Epithelial cell of proximal tubule (primary cell): Measurements from ENCODE around the gene INSYN2B. TPM values are rescaled to one million over a fixed set of nuclear protein-coding genes. Genes with fewer than 3 reads are reported as not detected.

Experiments used
- DNase-seq: peaks from one replicate; pipeline ENCODE4 v3.0.0-alpha.2; 2011; ENCODE audit warnings: low read depth
- H3K4me3 ChIP-seq: 2 replicates; pipeline ENCODE4 v1.5.1; 2011; ENCODE audit warnings: low read depth, mild to moderate bottlenecking, low read length
- CTCF ChIP-seq: conservative IDR thresholded peaks from 2 replicates; pipeline ENCODE4 v1.5.1; 2012; ENCODE audit warnings: low read depth, mild to moderate bottlenecking, low read length
- total RNA-seq: library from RNA; depleted of rRNA; stranded (reverse); fragments of >200 nt; gene quantifications from 2 replicates; pipeline ENCODE4 v1.2.3, GENCODE V29; 2015

The INSYN2B gene
- total RNA-seq, 1 donor from 2014 or later, result 2.0 TPM

- no peak for TF ChIP-seq CTCF
- DNase-seq, result no peak
- no peak overlapping the region for H3K4me3 ChIP-seq
These were observed 111.2 kb downstream of the INSYN2B start for GRCh38 chr5:169869066-169869465.

- H3K4me3 ChIP-seq, result no peak overlapping the region
- no peak for DNase-seq
- no peak for TF ChIP-seq CTCF
These were observed 112.9 kb downstream of the INSYN2B start for GRCh38 chr5:169867347-169867746.

GRCh38 chr5:169864483-169864882 lies 115.8 kb downstream of the INSYN2B start:
- no peak for TF ChIP-seq CTCF
- no peak for DNase-seq
- H3K4me3 ChIP-seq, result no peak overlapping the region

- no peak for DNase-seq
- H3K4me3 ChIP-seq, result no peak overlapping the region
- no peak for TF ChIP-seq CTCF
These were observed 117.9 kb downstream of the INSYN2B start for GRCh38 chr5:169862391-169862811.

- DNase-seq, result no peak
- no peak for TF ChIP-seq CTCF
- H3K4me3 ChIP-seq, result no peak overlapping the region
These were observed 118.4 kb downstream of the INSYN2B start for GRCh38 chr5:169861934-169862333.

- no peak overlapping the region for H3K4me3 ChIP-seq
- no peak for TF ChIP-seq CTCF
- DNase-seq, result no peak
These were observed 118.9 kb downstream of the INSYN2B start for GRCh38 chr5:169861433-169861832.

GRCh38 chr5:169860585-169860984 lies 119.7 kb downstream of the INSYN2B start:
- no peak for TF ChIP-seq CTCF
- DNase-seq, result no peak
- H3K4me3 ChIP-seq, result no peak overlapping the region
